ENCODE data around the gene RRP12.

Gene RRP12, protein sequence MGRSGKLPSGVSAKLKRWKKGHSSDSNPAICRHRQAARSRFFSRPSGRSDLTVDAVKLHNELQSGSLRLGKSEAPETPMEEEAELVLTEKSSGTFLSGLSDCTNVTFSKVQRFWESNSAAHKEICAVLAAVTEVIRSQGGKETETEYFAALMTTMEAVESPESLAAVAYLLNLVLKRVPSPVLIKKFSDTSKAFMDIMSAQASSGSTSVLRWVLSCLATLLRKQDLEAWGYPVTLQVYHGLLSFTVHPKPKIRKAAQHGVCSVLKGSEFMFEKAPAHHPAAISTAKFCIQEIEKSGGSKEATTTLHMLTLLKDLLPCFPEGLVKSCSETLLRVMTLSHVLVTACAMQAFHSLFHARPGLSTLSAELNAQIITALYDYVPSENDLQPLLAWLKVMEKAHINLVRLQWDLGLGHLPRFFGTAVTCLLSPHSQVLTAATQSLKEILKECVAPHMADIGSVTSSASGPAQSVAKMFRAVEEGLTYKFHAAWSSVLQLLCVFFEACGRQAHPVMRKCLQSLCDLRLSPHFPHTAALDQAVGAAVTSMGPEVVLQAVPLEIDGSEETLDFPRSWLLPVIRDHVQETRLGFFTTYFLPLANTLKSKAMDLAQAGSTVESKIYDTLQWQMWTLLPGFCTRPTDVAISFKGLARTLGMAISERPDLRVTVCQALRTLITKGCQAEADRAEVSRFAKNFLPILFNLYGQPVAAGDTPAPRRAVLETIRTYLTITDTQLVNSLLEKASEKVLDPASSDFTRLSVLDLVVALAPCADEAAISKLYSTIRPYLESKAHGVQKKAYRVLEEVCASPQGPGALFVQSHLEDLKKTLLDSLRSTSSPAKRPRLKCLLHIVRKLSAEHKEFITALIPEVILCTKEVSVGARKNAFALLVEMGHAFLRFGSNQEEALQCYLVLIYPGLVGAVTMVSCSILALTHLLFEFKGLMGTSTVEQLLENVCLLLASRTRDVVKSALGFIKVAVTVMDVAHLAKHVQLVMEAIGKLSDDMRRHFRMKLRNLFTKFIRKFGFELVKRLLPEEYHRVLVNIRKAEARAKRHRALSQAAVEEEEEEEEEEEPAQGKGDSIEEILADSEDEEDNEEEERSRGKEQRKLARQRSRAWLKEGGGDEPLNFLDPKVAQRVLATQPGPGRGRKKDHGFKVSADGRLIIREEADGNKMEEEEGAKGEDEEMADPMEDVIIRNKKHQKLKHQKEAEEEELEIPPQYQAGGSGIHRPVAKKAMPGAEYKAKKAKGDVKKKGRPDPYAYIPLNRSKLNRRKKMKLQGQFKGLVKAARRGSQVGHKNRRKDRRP (N-terminal part only)

DNA sequence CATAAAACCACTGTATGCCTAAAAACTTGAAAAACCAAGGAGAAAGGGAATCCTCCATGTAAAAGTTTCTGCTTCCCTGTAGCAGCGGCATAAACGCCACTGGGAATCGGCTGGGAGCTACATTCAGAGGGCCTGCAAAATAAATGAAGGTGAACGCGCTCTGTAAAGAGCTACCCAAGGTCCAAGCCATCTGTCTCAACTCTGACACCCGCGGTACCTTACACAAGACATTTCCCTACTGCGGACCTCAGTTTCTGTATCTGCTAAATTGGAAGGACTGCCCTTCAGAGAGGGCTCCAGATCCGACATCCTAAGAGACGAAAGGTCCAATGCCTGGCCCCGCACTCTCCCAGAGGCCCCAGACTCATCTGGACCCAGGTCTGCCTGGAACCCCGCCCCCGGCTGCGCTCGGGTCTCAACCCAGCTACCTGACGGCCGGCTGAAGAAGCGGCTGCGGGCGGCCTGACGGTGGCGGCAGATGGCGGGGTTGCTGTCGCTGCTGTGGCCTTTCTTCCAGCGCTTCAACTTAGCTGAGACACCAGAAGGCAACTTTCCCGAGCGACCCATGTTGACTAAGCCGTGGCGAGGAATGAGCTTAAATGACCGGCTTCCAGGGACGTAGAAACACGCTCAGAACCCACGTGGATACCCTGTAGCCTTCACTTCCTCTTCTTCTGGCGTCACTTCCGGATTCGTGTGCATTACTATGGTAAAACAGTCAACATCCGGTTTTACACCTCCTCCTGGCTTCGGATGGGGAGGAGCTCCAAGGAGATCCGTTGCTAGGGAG, at the start of gene RRP12:
RRP12 (minus strand) TSS at position 676 of the 790 bp plus-strand sequence; CDS start at position 567, 109 bp downstream.
- Histone ChIP-seq H3K27me3 (ENCODE audit: control insufficient read depth, insufficient read depth, low read length) (no peaks in the 10 kb centered on the region), H3K9me3 (ENCODE audit: control insufficient read depth, insufficient read depth, low read length) (no peaks in the 10 kb centered on the region), H3K36me3 (ENCODE audit: control insufficient read depth, insufficient read depth, low read length) (peaks cover 6% of the 10 kb centered on the region; the same call in 1 of the 2 replicates), H3K4me3 (ENCODE audit: low read length) (peak within 1 kb of the TSS; percentile 83; the same call in 1 of the 2 replicates), H3K27ac (ENCODE audit: low read length) (no peak within 1 kb of the TSS), H3K4me1 (ENCODE audit: control insufficient read depth, insufficient read depth, low read length) (peaks cover 3% of the 10 kb centered on the region; the same call in 1 of the 2 replicates)
- DNase-seq (ENCODE audit: low read depth, low spot score): peak; percentile 98
- no CpG with 5 or more reads among the region's 39 CpGs for WGBS (ENCODE audit: insufficient coverage, insufficient read length)

DNA sequence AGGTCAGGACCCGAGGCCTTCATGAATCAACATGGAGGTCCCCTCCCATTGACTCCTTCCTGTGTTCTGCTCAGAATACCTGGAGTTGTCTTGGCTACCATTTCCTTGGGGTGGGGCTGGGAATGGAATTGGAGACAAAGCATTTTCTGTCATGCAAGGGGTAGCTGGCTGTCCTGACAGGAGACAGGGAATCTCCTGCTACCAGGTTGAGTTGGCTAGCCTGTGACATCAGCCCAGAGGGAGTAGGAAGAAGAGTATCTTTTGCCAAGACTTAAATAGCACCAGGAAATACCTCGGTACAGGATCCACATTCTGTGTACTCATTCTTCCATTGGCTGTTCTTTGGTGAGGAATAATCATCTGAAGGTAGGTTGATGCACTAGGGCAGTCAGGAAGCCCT, 49.7 kb upstream of the RRP12 start:
- no CpG with 5 or more reads among the region's 2 CpGs for WGBS (ENCODE audit: insufficient coverage, insufficient read length)
- H3K4me3 ChIP-seq (ENCODE audit: low read length): no peak overlapping the region

DNA sequence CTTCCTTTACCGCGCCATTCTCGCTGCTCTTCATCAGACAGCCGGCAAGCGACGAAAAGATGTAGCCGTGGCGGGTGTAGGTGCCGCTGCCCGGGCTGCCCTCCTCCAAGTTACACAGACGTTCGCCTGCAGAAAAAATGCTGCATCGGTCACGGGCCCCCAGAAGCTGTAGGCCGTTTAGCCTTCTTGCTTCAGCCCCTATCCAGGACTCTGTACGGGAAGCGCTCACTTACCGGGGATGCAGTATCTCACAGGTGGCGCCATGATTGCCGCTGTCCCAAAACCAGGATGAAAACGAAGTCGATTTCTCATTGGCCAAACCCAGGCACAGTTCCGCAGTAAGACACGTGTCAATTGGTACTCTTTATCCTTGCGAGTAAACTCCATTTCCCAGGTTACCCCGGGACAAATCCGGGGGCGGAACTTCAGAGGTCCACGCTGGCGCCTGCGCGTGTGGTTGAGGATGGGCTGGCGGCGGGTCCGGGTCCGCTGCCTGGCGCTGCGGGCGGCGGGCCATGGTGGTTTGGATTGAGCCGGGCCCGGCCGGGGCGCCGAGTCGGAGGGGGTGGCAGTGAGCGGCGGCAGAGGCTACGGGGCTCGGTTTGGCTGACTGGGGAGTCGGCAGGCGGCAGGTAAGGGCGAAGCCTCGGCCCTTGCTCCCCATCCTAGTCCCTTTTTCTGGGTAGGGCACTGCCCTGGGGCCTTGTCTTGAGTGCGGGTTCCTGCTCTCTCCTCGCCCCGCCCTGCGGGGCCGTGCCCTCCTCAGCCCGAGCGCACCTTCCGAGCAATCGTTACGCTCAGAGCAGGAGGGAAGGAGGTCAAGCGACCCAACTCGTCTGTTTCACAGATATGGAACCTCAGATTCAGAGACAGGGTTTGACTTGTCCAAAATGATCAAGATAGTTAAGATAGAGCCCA, 44.8 kb upstream of the RRP12 start, which contains the start of the genes EXOSC1 and ZDHHC16:
EXOSC1 (minus strand) TSS at position 285 of the 918 bp plus-strand sequence; CDS start at position 264, 21 bp downstream.
ZDHHC16 (plus strand) TSS at position 454 of the 918 bp plus-strand sequence. CDS start 5,501 bp downstream, outside the sequence.
- Histone ChIP-seq H3K27ac (ENCODE audit: low read length) (no peak within 1 kb of the TSS), H3K4me3 (ENCODE audit: low read length) (peak within 1 kb of the TSS; percentile 73), H3K4me1 (ENCODE audit: control insufficient read depth, insufficient read depth, low read length) (no peaks in the 10 kb centered on the region), H3K27me3 (ENCODE audit: control insufficient read depth, insufficient read depth, low read length) (no peaks in the 10 kb centered on the region), H3K9me3 (ENCODE audit: control insufficient read depth, insufficient read depth, low read length) (no peaks in the 10 kb centered on the region), H3K36me3 (ENCODE audit: control insufficient read depth, insufficient read depth, low read length) (no peaks in the 10 kb centered on the region)
- no CpG with 5 or more reads among the region's 66 CpGs for WGBS (ENCODE audit: insufficient coverage, insufficient read length)
- DNase-seq (ENCODE audit: low read depth, low spot score): peak; percentile 89

More for the DNA sequence above, 49.7 kb upstream of the RRP12 start:
- no peaks in the 10 kb centered on the region for H3K27me3 ChIP-seq (ENCODE audit: control insufficient read depth, insufficient read depth, low read length)
- no peak for DNase-seq (ENCODE audit: low read depth, low spot score)
- H3K27ac ChIP-seq (ENCODE audit: low read length): no peak overlapping the region
- H3K4me1 ChIP-seq (ENCODE audit: control insufficient read depth, insufficient read depth, low read length): no peaks in the 10 kb centered on the region
- no peaks in the 10 kb centered on the region for H3K9me3 ChIP-seq (ENCODE audit: control insufficient read depth, insufficient read depth, low read length)
- H3K36me3 ChIP-seq (ENCODE audit: control insufficient read depth, insufficient read depth, low read length): peaks cover 7% of the 10 kb centered on the region; the same call in 1 of the 2 replicates

DNA sequence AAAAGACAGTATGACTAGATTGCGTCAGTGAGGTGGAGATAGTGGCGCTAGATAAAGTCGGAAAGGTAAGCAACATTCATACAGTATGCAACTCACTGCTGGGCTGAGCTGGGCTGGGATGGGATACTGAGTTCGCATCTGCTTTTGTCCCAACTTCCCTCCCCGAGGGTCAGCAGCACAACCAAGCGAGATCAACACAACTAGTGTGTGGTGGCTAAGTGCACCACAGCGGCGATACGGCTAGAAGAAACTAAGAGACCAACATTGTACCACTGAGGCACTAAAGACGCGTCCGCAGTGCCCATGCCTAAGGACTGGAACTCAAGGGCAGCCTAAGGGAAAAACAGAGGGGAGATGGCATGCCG, 44.2 kb upstream of the RRP12 start:
- no peak overlapping the region for H3K27ac ChIP-seq (ENCODE audit: low read length)
- no CpG with 5 or more reads among the region's 13 CpGs for WGBS (ENCODE audit: insufficient coverage, insufficient read length)
- no peak for DNase-seq (ENCODE audit: low read depth, low spot score)

DNA sequence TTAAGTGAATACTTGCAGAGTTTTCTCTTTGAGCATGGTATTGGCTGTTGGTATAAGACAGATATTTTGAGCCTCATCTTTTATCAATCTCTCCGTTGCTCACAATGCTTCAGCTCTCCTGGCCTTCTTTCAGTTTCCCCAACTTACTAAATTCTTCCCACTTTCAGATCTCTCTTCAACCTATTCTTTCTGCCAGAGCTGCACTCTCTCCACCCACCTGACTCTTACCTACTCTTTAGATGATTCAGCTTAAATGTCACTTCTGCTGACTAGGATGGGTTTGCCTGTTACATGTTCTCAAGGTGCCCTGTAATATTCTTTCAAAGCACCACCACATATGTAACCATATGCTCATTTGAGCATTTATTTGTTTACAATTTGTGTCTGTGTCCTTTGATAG, 43.1 kb upstream of the RRP12 start:
- H3K4me1 ChIP-seq (ENCODE audit: control insufficient read depth, insufficient read depth, low read length): no peaks in the 10 kb centered on the region
- no peaks in the 10 kb centered on the region for H3K27me3 ChIP-seq (ENCODE audit: control insufficient read depth, insufficient read depth, low read length)
- H3K36me3 ChIP-seq (ENCODE audit: control insufficient read depth, insufficient read depth, low read length): no peaks in the 10 kb centered on the region; the same call in 1 of the 2 replicates
- WGBS (ENCODE audit: insufficient coverage, insufficient read length): no CpG with 5 or more reads among the region's 1 CpG
- no peak overlapping the region for H3K27ac ChIP-seq (ENCODE audit: low read length)
- no peaks in the 10 kb centered on the region for H3K9me3 ChIP-seq (ENCODE audit: control insufficient read depth, insufficient read depth, low read length)
- no peak overlapping the region for H3K4me3 ChIP-seq (ENCODE audit: low read length)
- no peak for DNase-seq (ENCODE audit: low read depth, low spot score)

More for the DNA sequence above, 44.2 kb upstream of the RRP12 start:
- no peaks in the 10 kb centered on the region for H3K9me3 ChIP-seq (ENCODE audit: control insufficient read depth, insufficient read depth, low read length)
- no peaks in the 10 kb centered on the region for H3K27me3 ChIP-seq (ENCODE audit: control insufficient read depth, insufficient read depth, low read length)
- H3K4me3 ChIP-seq (ENCODE audit: low read length): peak overlapping the region; percentile 73
- H3K36me3 ChIP-seq (ENCODE audit: control insufficient read depth, insufficient read depth, low read length): no peaks in the 10 kb centered on the region
- no peaks in the 10 kb centered on the region for H3K4me1 ChIP-seq (ENCODE audit: control insufficient read depth, insufficient read depth, low read length)

DNA sequence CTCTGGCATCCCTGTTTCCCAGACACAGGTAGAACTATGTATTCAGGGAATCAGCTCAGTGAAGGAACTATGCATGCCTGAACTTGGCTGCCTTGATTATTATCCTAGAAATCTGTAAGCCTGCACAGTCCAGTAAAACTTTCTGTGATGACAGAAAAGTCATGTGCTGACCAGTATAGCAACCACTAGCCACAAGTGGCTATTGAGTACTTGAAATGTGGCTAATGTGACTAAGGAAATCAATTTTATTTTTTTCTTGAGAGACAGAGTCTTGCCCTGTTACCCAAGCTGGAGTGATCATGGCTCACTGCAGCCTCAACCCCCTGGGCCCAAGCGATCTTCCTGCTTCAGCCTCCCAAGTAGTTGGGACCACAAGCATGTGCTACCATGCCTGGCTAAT, 41.1 kb upstream of the RRP12 start:
- no peak for DNase-seq (ENCODE audit: low read depth, low spot score)
- no peaks in the 10 kb centered on the region for H3K27me3 ChIP-seq (ENCODE audit: control insufficient read depth, insufficient read depth, low read length)
- peaks cover 4% of the 10 kb centered on the region; the same call in 1 of the 2 replicates for H3K36me3 ChIP-seq (ENCODE audit: control insufficient read depth, insufficient read depth, low read length)
- no peak overlapping the region for H3K4me3 ChIP-seq (ENCODE audit: low read length)
- no peaks in the 10 kb centered on the region for H3K4me1 ChIP-seq (ENCODE audit: control insufficient read depth, insufficient read depth, low read length)
- WGBS (ENCODE audit: insufficient coverage, insufficient read length): no CpG with 5 or more reads among the region's 1 CpG
- H3K9me3 ChIP-seq (ENCODE audit: control insufficient read depth, insufficient read depth, low read length): no peaks in the 10 kb centered on the region
- H3K27ac ChIP-seq (ENCODE audit: low read length): no peak overlapping the region

DNA sequence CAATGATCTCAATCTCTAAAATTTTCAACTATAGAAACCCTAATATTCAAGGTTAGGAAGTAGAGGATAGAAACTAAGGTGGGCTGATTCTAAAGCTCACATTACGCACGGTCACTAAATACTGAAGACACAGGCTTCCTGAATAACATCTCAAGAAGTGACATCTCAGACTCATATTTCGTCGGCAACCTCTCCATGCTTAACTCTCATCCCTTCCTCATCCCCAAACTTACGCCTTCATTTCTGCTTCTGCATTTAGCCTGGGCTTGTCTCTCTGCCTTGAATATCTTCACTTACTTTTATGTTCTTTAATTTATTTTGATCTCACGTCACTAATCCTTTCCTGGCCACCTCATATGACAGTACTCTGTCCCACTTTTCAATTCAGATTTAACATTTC, 34.1 kb upstream of the RRP12 start:
- WGBS (ENCODE audit: insufficient coverage, insufficient read length): 100% methylated on average over 3 of the region's 6 CpGs
- no peaks in the 10 kb centered on the region for H3K27me3 ChIP-seq (ENCODE audit: control insufficient read depth, insufficient read depth, low read length)
- no peaks in the 10 kb centered on the region for H3K9me3 ChIP-seq (ENCODE audit: control insufficient read depth, insufficient read depth, low read length)
- no peaks in the 10 kb centered on the region for H3K4me1 ChIP-seq (ENCODE audit: control insufficient read depth, insufficient read depth, low read length)
- H3K4me3 ChIP-seq (ENCODE audit: low read length): no peak overlapping the region
- DNase-seq (ENCODE audit: low read depth, low spot score): no peak
- H3K36me3 ChIP-seq (ENCODE audit: control insufficient read depth, insufficient read depth, low read length): peaks cover 27% of the 10 kb centered on the region; the same call in 1 of the 2 replicates
- no peak overlapping the region for H3K27ac ChIP-seq (ENCODE audit: low read length)

DNA sequence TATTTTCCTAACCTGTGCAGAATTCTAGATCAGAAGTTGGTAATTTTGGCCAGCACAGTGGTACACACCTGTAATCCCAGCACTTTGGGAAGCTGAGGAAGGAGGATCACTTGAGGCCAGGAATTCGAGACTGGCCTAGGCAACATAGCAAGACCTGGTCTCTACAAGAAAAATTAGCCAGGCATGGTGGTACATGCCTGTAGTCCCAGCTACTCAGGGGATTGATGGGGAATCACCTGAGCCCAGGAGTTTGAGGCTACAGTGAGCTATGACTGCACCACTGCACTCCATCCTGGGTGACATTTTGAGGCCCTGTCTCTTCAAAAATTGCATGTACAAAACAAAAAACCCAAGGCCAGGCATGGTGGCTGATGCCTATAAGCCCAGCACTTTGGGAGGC, 33.4 kb upstream of the RRP12 start:
- no peak for DNase-seq (ENCODE audit: low read depth, low spot score)
- Histone ChIP-seq H3K27me3 (ENCODE audit: control insufficient read depth, insufficient read depth, low read length) (no peaks in the 10 kb centered on the region), H3K4me1 (ENCODE audit: control insufficient read depth, insufficient read depth, low read length) (no peaks in the 10 kb centered on the region), H3K27ac (ENCODE audit: low read length) (no peak overlapping the region), H3K36me3 (ENCODE audit: control insufficient read depth, insufficient read depth, low read length) (peaks cover 27% of the 10 kb centered on the region; the same call in 1 of the 2 replicates), H3K9me3 (ENCODE audit: control insufficient read depth, insufficient read depth, low read length) (no peaks in the 10 kb centered on the region), H3K4me3 (ENCODE audit: low read length) (no peak overlapping the region)
- no CpG with 5 or more reads among the region's 1 CpG for WGBS (ENCODE audit: insufficient coverage, insufficient read length)

DNA sequence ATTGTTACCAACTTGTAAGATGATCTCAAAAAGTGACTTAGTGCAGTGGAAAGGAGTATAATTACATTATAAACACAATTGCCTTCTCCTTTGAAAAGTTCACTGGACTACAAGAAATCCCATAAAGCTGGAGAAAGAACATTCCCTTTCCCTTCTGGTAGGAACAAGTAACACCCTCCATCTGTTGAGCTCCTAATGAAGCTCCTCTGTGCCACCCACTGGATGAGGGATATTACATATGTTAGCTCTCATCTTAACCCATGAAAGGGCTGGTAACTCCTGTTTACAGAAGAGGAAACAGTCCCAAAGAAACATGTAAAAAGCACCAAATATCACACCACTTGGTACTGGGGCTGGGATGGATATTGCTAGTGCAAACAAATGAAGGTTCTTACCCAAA, 32.9 kb upstream of the RRP12 start:
- H3K4me3 ChIP-seq (ENCODE audit: low read length): no peak overlapping the region
- H3K9me3 ChIP-seq (ENCODE audit: control insufficient read depth, insufficient read depth, low read length): no peaks in the 10 kb centered on the region
- no peaks in the 10 kb centered on the region for H3K4me1 ChIP-seq (ENCODE audit: control insufficient read depth, insufficient read depth, low read length)
- no peaks in the 10 kb centered on the region for H3K27me3 ChIP-seq (ENCODE audit: control insufficient read depth, insufficient read depth, low read length)
- DNase-seq (ENCODE audit: low read depth, low spot score): no peak
- H3K27ac ChIP-seq (ENCODE audit: low read length): no peak overlapping the region
- peaks cover 27% of the 10 kb centered on the region; the same call in 1 of the 2 replicates for H3K36me3 ChIP-seq (ENCODE audit: control insufficient read depth, insufficient read depth, low read length)
